Activated T-cell treated with anti-CD3 and anti-CD28 coated beads, Interleukin-2, amount 50 U/mL, for 4 hours (primary cell): ENCODE measurements around the gene ANKRD61. TPM values are rescaled to one million over a fixed set of nuclear protein-coding genes. Genes with fewer than 3 reads are reported as not detected.
A peak's percentile ranks its signal among the peaks of the same experiment; 100 is the strongest.
"Not testable (repeated sequence)": the region's sequence is repeated elsewhere in the genome, so short reads cannot be mapped to it uniquely, and the experiment has no call there.

Experiments used
- ATAC-seq, 2 donors: fragments of 200-7000 bp; cut with Tn5 transposase; one replicate each; pipeline ENCODE4 v1.10.0; 2021
- DNase-seq: peaks from one replicate; pipeline ENCODE4 v3.0.0-alpha.2; 2020
- H3K27me3 Mint-ChIP-seq: one replicate; pipeline ENCODE4 v1.8.0; 2021; ENCODE audit warnings: low read depth, mixed read lengths
- H3K36me3 Mint-ChIP-seq: one replicate; pipeline ENCODE4 v1.8.0; 2022; ENCODE audit warnings: mixed read lengths; ENCODE audit not compliant: insufficient read depth
- H3K4me1 Mint-ChIP-seq: one replicate; pipeline ENCODE4 v1.8.0; 2021; ENCODE audit warnings: low read depth, mixed read lengths
- H3K4me3 Mint-ChIP-seq: one replicate; pipeline ENCODE4 v1.8.0; 2021; ENCODE audit warnings: mild to moderate bottlenecking, moderate library complexity, mixed read lengths
- H3K9me3 Mint-ChIP-seq: one replicate; pipeline ENCODE4 v1.8.0; 2021; ENCODE audit warnings: mixed read lengths
- total RNA-seq, 3 donors: library from RNA; stranded (reverse); gene quantifications; one replicate each; pipeline ENCODE4 v1.2.1, GENCODE V29; 2021

ANKRD61 gene
- total RNA-seq, 3 donors from 2014 or later: 0.16 to 0.35 (median 0.32) TPM

- no peaks in the 10 kb centered on the region for H3K9me3 Mint-ChIP-seq
- H3K36me3 Mint-ChIP-seq: peaks cover 56% of the 10 kb centered on the region
- H3K4me1 Mint-ChIP-seq: peaks cover 21% of the 10 kb centered on the region
- H3K4me3 Mint-ChIP-seq: no peak overlapping the region
- DNase-seq (no peak), ATAC-seq (no peak)
- H3K27me3 Mint-ChIP-seq: no peaks in the 10 kb centered on the region
Measured at GRCh38 chr7:6022707-6023106, 8.5 kb upstream of the ANKRD61 start.

- H3K4me1 Mint-ChIP-seq: peaks cover 21% of the 10 kb centered on the region
- no peaks in the 10 kb centered on the region for H3K27me3 Mint-ChIP-seq
- peaks cover 60% of the 10 kb centered on the region for H3K36me3 Mint-ChIP-seq
- no peak overlapping the region for H3K4me3 Mint-ChIP-seq
- DNase-seq (no peak), ATAC-seq (no peak)
- H3K9me3 Mint-ChIP-seq: no peaks in the 10 kb centered on the region
Measured at GRCh38 chr7:6023974-6024435, 7.2 kb upstream of the ANKRD61 start.

DNA sequence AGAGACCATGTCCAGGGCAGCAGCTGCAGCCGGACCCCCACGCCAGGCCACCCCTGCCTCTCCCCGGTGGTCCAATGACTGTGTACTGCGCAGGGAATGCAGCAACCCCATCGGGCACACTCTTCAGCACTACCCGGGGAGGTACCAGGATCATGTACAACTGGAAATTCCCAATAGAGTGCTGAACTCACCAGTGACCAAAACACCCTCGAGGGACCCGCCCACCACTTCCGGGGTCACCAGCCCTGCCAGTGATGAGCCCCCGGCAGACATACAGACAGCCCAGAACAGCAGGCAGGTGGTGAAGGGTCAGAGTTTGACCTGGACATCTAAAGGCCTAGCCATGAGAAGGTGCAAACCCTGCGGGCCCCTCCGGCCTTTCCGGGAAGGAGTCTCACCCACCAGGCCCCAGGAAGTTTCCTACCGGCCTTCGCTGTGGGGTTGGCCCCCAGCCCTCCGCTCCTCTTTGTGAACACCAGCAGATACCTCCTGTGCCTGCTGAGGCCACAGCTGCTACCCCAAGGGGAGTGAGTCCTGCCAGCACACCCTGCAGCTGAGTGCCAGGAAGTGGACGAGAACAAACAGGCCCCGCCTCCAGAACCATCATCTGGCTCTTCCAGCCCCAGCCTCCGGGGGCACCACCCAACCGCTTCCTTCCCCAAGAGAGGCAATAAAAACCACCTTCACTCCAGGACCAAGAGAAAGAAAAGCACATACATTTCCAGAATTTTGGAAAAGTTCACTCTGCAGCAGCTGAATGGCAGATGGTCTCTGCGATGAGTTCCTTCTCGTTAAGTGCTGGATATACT is 5.0 kb upstream of the ANKRD61 start:
- Mint-ChIP-seq H3K36me3 (peaks cover 54% of the 10 kb centered on the region), H3K9me3 (no peaks in the 10 kb centered on the region), H3K4me3 (peak overlapping the region; percentile 69), H3K4me1 (peaks cover 21% of the 10 kb centered on the region), H3K27me3 (no peaks in the 10 kb centered on the region)
- DNase-seq: peak; percentile 52
- peak; percentile 95 to 98 for ATAC-seq

- ATAC-seq: no peak
- Mint-ChIP-seq H3K4me1 (peaks cover 26% of the 10 kb centered on the region), H3K36me3 (peaks cover 52% of the 10 kb centered on the region), H3K27me3 (no peaks in the 10 kb centered on the region), H3K9me3 (no peaks in the 10 kb centered on the region), H3K4me3 (peak overlapping the region; percentile 69)
- DNase-seq: no peak
Measured at GRCh38 chr7:6026820-6027311, 4.3 kb upstream of the ANKRD61 start.

DNA sequence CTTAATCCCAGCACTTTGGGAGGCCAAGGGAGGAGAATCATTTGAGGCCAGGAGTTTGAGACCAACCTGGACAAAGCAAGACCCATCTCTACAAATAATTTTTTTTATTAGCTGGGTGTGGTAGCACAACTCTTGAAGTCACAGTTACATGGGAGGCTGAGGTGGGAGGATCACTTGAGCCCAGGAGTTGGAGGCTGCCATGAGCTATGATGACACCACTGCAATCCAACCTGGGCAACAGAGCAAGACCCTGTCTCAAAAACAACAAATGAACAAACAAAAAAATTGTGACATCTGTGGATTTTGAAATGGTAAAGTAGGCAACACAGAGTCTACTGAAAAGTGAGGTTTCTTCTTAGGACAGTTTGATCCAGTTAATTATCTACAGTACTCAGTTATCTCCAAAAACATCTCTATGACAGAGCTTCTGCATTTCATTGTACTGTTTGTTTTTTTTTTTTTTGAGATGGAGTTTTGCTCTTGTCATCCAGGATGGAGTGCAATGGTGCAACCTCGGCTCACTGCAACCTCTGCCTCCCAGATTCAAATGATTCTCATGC is 3.3 kb upstream of the ANKRD61 start:
- no peaks in the 10 kb centered on the region for H3K27me3 Mint-ChIP-seq
- no peak for DNase-seq
- no peaks in the 10 kb centered on the region for H3K9me3 Mint-ChIP-seq
- no peak overlapping the region for H3K4me3 Mint-ChIP-seq
- peaks cover 30% of the 10 kb centered on the region for H3K4me1 Mint-ChIP-seq
- H3K36me3 Mint-ChIP-seq: peaks cover 51% of the 10 kb centered on the region
- ATAC-seq: no peak

DNA sequence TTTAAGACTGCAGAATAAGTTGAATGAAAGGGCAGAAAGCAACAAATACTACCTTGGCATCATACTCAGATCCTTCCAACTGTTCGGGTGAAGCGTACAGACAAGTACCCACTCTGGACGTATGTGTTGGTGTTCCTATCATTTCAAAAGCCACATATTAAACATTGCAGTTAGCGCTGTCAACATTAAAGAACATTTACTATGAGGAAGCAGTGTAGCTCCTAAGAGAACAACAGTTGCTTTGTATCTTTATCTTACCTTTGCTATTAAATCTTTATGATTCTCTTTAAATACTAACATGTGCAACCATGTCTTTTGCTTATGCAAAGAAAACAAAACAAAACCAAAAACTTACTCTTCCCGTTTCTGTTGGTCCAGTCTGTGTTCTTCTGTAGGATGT is 2.6 kb upstream of the ANKRD61 start:
- Mint-ChIP-seq H3K36me3 (peaks cover 45% of the 10 kb centered on the region), H3K4me1 (peaks cover 32% of the 10 kb centered on the region), H3K27me3 (no peaks in the 10 kb centered on the region), H3K4me3 (no peak overlapping the region), H3K9me3 (no peaks in the 10 kb centered on the region)
- DNase-seq (no peak), ATAC-seq (no peak)

DNA sequence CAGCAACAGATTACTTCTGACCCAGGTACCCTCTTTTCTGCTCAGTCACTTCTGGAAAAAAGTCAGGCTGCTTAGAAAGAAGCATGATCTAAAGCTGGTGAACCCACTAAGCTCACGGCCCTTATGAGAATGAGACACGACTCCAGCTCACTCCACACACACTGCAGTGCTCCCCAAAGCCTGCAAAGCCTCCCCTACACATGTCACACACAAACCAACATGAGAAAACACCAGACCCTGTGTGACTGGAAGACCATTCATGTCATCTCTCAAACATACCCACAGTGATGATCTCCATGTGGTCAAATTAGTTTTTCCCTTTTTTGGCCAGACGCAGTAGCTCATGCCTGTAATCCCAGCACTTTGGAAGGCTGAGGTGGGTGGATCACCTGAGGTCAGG is 391 bp downstream of the ANKRD61 start:
- H3K9me3 Mint-ChIP-seq: no peaks in the 10 kb centered on the region
- H3K27me3 Mint-ChIP-seq: no peaks in the 10 kb centered on the region
- peaks cover 23% of the 10 kb centered on the region for H3K4me1 Mint-ChIP-seq
- no peak for ATAC-seq
- H3K36me3 Mint-ChIP-seq: peaks cover 45% of the 10 kb centered on the region
- no peak for DNase-seq
- peak overlapping the region; percentile 4 for H3K4me3 Mint-ChIP-seq

DNA sequence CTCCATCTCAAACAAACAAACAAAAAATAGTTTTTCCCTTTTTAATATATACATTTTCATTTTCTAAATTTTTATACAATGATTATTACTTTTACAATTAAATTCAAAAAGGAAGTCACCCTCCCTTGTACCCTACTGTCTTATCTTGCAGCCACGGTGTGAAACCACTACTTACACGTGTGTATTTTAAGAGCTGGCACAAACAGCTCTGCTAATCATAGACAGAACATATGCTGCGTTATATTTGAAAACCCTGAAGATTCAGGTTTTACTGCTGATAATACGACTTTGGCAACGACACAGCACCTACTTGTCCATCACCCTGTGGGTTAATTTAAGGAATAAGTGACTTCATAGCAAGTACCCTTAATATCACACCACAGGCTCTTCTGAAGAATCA is 991 bp downstream of the ANKRD61 start:
- Mint-ChIP-seq H3K9me3 (no peaks in the 10 kb centered on the region), H3K27me3 (no peaks in the 10 kb centered on the region), H3K36me3 (peaks cover 41% of the 10 kb centered on the region), H3K4me1 (peaks cover 17% of the 10 kb centered on the region), H3K4me3 (no peak overlapping the region)
- DNase-seq (no peak), ATAC-seq (no peak)

DNA sequence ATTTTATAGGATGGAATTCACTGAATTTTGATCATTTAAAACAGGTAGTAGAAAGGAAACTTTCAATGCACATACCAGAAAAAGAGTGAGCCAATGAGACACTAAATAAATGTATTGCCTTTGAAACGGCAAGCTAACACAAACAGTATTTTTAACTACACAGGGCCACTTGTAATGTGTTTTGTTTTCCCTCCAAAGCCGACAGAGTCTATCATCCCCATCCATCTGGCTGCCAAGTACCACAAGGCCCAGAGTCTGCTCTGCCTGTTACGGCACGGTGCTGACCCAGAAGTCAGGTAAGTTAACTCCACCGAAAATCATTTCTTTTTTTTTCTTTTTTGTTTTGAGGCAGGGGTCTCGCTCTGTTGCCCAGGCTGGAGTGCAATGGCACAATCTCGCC is 1.5 kb downstream of the ANKRD61 start:
- Mint-ChIP-seq H3K4me3 (no peak overlapping the region), H3K9me3 (no peaks in the 10 kb centered on the region), H3K4me1 (peaks cover 12% of the 10 kb centered on the region), H3K27me3 (no peaks in the 10 kb centered on the region), H3K36me3 (peaks cover 36% of the 10 kb centered on the region)
- DNase-seq (no peak), ATAC-seq (no peak)

- Mint-ChIP-seq H3K9me3 (no peaks in the 10 kb centered on the region), H3K4me3 (no peak overlapping the region), H3K27me3 (no peaks in the 10 kb centered on the region), H3K36me3 (peaks cover 27% of the 10 kb centered on the region), H3K4me1 (peaks cover 12% of the 10 kb centered on the region)
- no peak for DNase-seq
- no peak for ATAC-seq
Measured at GRCh38 chr7:6035165-6035564, 4.0 kb downstream of the ANKRD61 start.

GRCh38 chr7:6035686-6036085 is 4.5 kb downstream of the ANKRD61 start:
- Mint-ChIP-seq H3K36me3 (peaks cover 29% of the 10 kb centered on the region), H3K4me1 (peaks cover 12% of the 10 kb centered on the region), H3K27me3 (no peaks in the 10 kb centered on the region), H3K9me3 (no peaks in the 10 kb centered on the region), H3K4me3 (no peak overlapping the region)
- DNase-seq: no peak
- no peak for ATAC-seq

- DNase-seq: no peak
- no peak for ATAC-seq
- no peaks in the 10 kb centered on the region for H3K27me3 Mint-ChIP-seq
- peaks cover 2% of the 10 kb centered on the region for H3K4me1 Mint-ChIP-seq
- no peaks in the 10 kb centered on the region for H3K9me3 Mint-ChIP-seq
- no peak overlapping the region for H3K4me3 Mint-ChIP-seq
- peaks cover 13% of the 10 kb centered on the region for H3K36me3 Mint-ChIP-seq
Measured at GRCh38 chr7:6049780-6050179, 18.6 kb downstream of the ANKRD61 start.

DNA sequence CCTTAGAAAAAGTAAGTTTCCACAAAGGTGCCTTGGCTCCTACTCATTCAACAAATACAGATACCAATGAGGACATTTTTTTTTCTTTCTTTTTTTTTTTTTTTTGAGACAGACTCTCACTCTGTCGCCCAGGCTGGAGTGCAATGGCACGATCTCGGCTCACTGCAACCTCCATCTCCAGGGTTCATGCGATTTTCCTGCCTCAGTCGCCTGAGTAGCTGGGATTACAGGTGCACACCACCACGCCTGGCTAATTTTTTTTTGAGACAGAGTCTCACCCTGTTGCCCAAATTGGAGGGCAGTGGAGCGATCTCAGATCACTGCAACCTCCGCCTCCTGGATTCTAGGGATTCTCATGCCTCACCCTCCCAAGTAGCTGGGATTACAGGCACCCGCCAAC is 20.0 kb downstream of the ANKRD61 start:
- peaks cover 14% of the 10 kb centered on the region for H3K36me3 Mint-ChIP-seq
- ATAC-seq, H3K9me3 Mint-ChIP-seq, H3K27me3 Mint-ChIP-seq, H3K4me3 Mint-ChIP-seq, H3K4me1 Mint-ChIP-seq, DNase-seq: not testable (repeated sequence)

- Mint-ChIP-seq H3K36me3 (peaks cover 4% of the 10 kb centered on the region), H3K4me3 (no peak overlapping the region), H3K27me3 (no peaks in the 10 kb centered on the region), H3K4me1 (peaks cover 25% of the 10 kb centered on the region), H3K9me3 (no peaks in the 10 kb centered on the region)
- no peak for ATAC-seq
- DNase-seq: no peak
Measured at GRCh38 chr7:6056616-6057015, 25.4 kb downstream of the ANKRD61 start.
